Neuronal stem cell (in vitro differentiated cells): Measurements from ENCODE around the gene KCNQ1.

Source experiments
- DNase-seq: peaks from one replicate; pipeline ENCODE4 v3.0.0-alpha.2; 2013; ENCODE audit warnings: low spot score
- H2AFZ ChIP-seq: one replicate; pipeline ENCODE4 v1.6.1; 2013; ENCODE audit warnings: mild to moderate bottlenecking, low read length, inconsistent platforms
- H2AK5ac ChIP-seq: 2 replicates; pipeline ENCODE4 v1.6.1; 2013; ENCODE audit warnings: low read depth, mild to moderate bottlenecking, inconsistent platforms, low read length, moderate library complexity, mixed read lengths
- H2BK120ac ChIP-seq: 2 replicates; pipeline ENCODE4 v1.6.1; 2013; ENCODE audit warnings: low read depth, mild to moderate bottlenecking, inconsistent platforms, low read length, moderate library complexity, mixed read lengths
- H2BK12ac ChIP-seq: one replicate; pipeline ENCODE4 v1.6.1; 2013; ENCODE audit warnings: low read length, inconsistent platforms
- H2BK15ac ChIP-seq: 2 replicates; pipeline ENCODE4 v1.6.1; 2013; ENCODE audit warnings: mild to moderate bottlenecking, low read length, inconsistent platforms, mixed read lengths
- H2BK5ac ChIP-seq: one replicate; pipeline ENCODE4 v1.6.1; 2013; ENCODE audit warnings: inconsistent platforms, mild to moderate bottlenecking, low read length, moderate library complexity
- H3K14ac ChIP-seq: one replicate; pipeline ENCODE4 v1.6.1; 2013; ENCODE audit warnings: low read length, inconsistent platforms
- H3K18ac ChIP-seq: 2 replicates; pipeline ENCODE4 v1.6.1; 2013; ENCODE audit warnings: low read length, inconsistent platforms
- H3K23ac ChIP-seq: 2 replicates; pipeline ENCODE4 v1.6.1; 2013; ENCODE audit warnings: low read depth, mild to moderate bottlenecking, mixed read lengths, low read length, inconsistent platforms; ENCODE audit not compliant: poor library complexity
- H3K27ac ChIP-seq: replicated peaks from 3 replicates; pipeline ENCODE4 v1.5.1; 2013; ENCODE audit warnings: low read length, inconsistent platforms
- H3K27me3 ChIP-seq, 3 experiments: 2 replicates each; pipeline ENCODE4 v1.6.1; 2013; ENCODE audit warnings: low read length in 3 of 3, mild to moderate bottlenecking in 2 of 3, inconsistent platforms in 1 of 3, low read depth in 1 of 3, mixed read lengths in 1 of 3, moderate library complexity in 1 of 3; ENCODE audit not compliant: control insufficient read depth in 3 of 3, insufficient read depth in 3 of 3
- H3K36me3 ChIP-seq, 2 donors: replicated peaks in 1 of 2; 2 replicates each; pipeline ENCODE4 v1.6.1; 2013; ENCODE audit warnings: low read length in 2 of 2; ENCODE audit not compliant: control insufficient read depth in 2 of 2, insufficient read depth in 2 of 2
- H3K4ac ChIP-seq: 2 replicates; pipeline ENCODE4 v1.6.1; 2013; ENCODE audit warnings: inconsistent platforms, mild to moderate bottlenecking, low read length, moderate library complexity
- H3K4me1 ChIP-seq, 2 donors: 1 replicate in 1 of 2; 2 replicates in 1 of 2; pipeline ENCODE4 v1.6.1; 2013; ENCODE audit warnings: low read length in 2 of 2, low read depth in 1 of 2; ENCODE audit not compliant: control insufficient read depth in 2 of 2, insufficient read depth in 1 of 2
- H3K4me2 ChIP-seq: one replicate; pipeline ENCODE4 v1.6.1; 2013; ENCODE audit warnings: mild to moderate bottlenecking, low read length, inconsistent platforms; ENCODE audit not compliant: insufficient read depth, poor library complexity, severe bottlenecking
- H3K4me3 ChIP-seq, 2 donors: 2 replicates each; pipeline ENCODE4 v1.5.1; 2013; ENCODE audit warnings: low read length in 2 of 2, mild to moderate bottlenecking in 2 of 2, inconsistent platforms in 1 of 2, moderate library complexity in 1 of 2
- H3K79me1 ChIP-seq: one replicate; pipeline ENCODE4 v1.6.1; 2013; ENCODE audit warnings: low read depth, mild to moderate bottlenecking, inconsistent platforms, low read length, moderate library complexity
- H3K9ac ChIP-seq: one replicate; pipeline ENCODE4 v1.6.1; 2013; ENCODE audit warnings: mild to moderate bottlenecking, low read depth, low read length, inconsistent platforms; ENCODE audit not compliant: poor library complexity
- H3K9me3 ChIP-seq, 2 donors: replicated peaks in 1 of 2; 2 replicates each; pipeline versions ENCODE3 to v1.6.1; 2013; ENCODE audit warnings: low read length in 2 of 2, mild to moderate bottlenecking in 2 of 2, inconsistent platforms in 1 of 2, low read depth in 1 of 2, mixed read lengths in 1 of 2, moderate library complexity in 1 of 2; ENCODE audit not compliant: control insufficient read depth in 2 of 2, insufficient read depth in 1 of 2
- H4K8ac ChIP-seq: one replicate; pipeline ENCODE4 v1.6.1; 2013; ENCODE audit warnings: low read depth, mild to moderate bottlenecking, inconsistent platforms, low read length, moderate library complexity
- H4K91ac ChIP-seq: one replicate; pipeline ENCODE4 v1.6.1; 2013; ENCODE audit warnings: low read length, low read depth, mild to moderate bottlenecking, inconsistent platforms; ENCODE audit not compliant: poor library complexity
- whole genome bisulfite sequencing, 2 donors: extraction: QIAGEN DNeasy Blood & Tissue Kit; methylation state at CpG; one replicate each; pipeline ENCODE4 v1.1.7; 2013; ENCODE audit warnings: missing lambda C conversion rate in 2 of 2, mixed read lengths in 1 of 2; ENCODE audit not compliant: insufficient read length in 2 of 2, insufficient replicate concordance in 1 of 2; ENCODE audit errors: extremely low coverage in 2 of 2; 5-methylcytosine and 5-hydroxymethylcytosine counted together

The KCNQ1 gene

DNA sequence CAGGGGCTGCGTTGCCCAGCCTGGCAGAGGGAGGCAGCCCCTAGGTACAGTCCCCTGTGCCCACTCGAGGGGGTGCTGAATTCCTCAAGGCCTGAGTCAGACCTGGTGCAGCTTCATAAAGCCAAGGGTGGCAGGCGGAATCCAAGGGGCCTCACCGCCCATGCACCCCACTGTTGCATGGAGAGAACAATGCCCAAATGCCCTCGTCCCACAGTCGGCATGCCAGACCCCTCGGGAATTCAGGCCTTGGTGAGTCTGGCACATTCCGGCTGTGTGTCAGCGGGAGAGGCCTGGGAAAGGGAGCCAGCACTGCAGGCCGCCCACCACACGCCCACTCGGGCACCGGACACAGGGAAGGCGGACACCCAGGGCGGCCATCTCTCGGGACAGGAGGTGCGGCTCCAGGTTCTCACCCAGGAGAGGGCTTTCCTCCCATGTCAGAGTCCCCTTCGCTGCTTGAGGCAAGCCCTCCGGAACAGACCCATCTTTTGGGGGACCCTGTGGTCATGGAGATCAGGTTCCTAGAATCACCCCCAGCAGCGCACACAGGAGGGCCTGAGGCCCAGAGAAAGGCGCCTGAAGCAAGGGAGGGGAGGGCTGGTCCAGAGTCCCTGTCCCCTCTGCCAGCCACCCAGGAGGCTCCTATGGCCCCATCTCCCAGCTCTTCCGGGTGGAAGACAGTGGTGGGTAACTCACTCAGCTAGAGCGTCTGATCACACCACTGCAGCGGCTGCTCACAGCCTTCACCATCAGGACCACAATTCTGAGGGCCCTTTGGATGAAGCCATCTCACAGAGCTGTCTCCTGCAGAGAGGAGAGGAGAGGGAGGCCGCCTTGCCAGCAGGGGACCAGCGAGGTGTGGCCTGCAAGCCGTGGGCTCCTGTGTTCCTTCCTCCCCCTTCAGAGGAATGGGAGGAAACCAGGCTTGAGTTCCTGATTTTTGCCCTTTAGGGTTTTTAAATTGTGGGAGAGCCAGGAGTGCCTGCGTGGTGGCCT is 286.6 kb downstream of the KCNQ1 start:
- Histone ChIP-seq H3K14ac (peak overlapping the region; percentile 64), H3K79me1 (no peaks in the 10 kb centered on the region), H2AK5ac (peak overlapping the region; percentile 95), H4K91ac (no peak overlapping the region), H2BK5ac (peak overlapping the region; percentile 50), H2BK12ac (peak overlapping the region; percentile 46), H3K36me3 (no peaks in the 10 kb centered on the region), H3K4me1 (peaks cover 0 to 15% of the 10 kb centered on the region in 2 donors), H3K18ac (peak overlapping the region; percentile 80), H3K9me3 (peaks cover 0 to 13% of the 10 kb centered on the region in 2 donors), H3K4me2 (no peak overlapping the region), H4K8ac (no peak overlapping the region), H3K27me3 (peaks cover 0 to 57% (median 4%) of the 10 kb centered on the region in 3 experiments), H3K4ac (no peak overlapping the region), H2AFZ (no peak overlapping the region), H3K23ac (peak overlapping the region; percentile 46), H3K9ac (peak overlapping the region; percentile 53), H2BK120ac (peak overlapping the region; percentile 72), H2BK15ac (peak overlapping the region; percentile 97), H3K4me3 (no peak overlapping the region), H3K27ac (no peak overlapping the region)
- no CpG with 5 or more reads among the region's 28 CpGs for WGBS, 2 donors
- no peak for DNase-seq

DNA sequence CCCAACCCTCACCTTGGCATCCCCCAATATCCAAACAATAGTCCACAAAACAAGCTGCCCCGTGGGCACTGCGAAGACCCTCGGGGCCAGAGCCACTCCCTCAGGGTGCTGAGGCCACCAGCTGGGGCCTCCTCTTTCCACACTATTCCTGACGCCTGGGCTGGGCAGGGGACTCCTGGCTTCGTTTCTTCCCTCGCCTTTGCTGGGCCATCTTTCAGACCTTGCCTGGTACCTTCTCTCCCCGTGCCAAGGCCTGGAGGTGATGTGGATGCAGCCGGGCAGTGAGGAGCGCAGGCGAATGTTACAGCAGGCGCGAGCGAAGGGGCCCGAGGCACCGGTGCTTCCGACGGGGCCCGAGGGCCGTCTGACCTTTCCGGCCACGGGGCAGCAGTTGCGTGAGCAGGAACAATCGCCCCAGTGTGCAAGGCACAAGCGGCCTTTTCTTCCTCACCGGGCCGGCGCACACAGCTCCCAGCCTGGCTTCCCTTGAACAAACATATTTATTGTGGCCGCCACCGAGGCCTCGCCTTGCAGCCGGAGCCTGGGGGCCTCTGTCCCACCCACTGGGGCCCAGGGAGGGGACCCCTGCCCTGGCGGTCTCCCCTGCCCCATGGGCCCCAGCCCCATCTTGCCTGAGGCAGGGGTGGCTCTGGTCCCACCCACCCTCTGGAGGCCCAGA is 287.6 kb downstream of the KCNQ1 start:
- Histone ChIP-seq H2BK15ac (peak overlapping the region; percentile 96), H3K27ac (no peak overlapping the region), H3K4ac (no peak overlapping the region), H3K23ac (peak overlapping the region; percentile 87), H2BK12ac (no peak overlapping the region), H2AFZ (no peak overlapping the region), H4K91ac (no peak overlapping the region), H2BK5ac (peak overlapping the region; percentile 50), H3K18ac (peak overlapping the region; percentile 85), H2BK120ac (peak overlapping the region; percentile 72), H4K8ac (peak overlapping the region; percentile 3), H3K9me3 (peaks cover 0 to 6% of the 10 kb centered on the region in 2 donors), H3K4me1 (peaks cover 0 to 15% of the 10 kb centered on the region in 2 donors), H3K9ac (no peak overlapping the region), H3K36me3 (no peaks in the 10 kb centered on the region), H3K4me3 (no peak overlapping the region), H3K4me2 (peak overlapping the region; percentile 11), H3K27me3 (peaks cover 0 to 48% (median 2%) of the 10 kb centered on the region in 3 experiments), H2AK5ac (peak overlapping the region; percentile 95), H3K14ac (peak overlapping the region; percentile 51), H3K79me1 (no peaks in the 10 kb centered on the region)
- no CpG with 5 or more reads among the region's 32 CpGs for WGBS, 2 donors
- no peak for DNase-seq

DNA sequence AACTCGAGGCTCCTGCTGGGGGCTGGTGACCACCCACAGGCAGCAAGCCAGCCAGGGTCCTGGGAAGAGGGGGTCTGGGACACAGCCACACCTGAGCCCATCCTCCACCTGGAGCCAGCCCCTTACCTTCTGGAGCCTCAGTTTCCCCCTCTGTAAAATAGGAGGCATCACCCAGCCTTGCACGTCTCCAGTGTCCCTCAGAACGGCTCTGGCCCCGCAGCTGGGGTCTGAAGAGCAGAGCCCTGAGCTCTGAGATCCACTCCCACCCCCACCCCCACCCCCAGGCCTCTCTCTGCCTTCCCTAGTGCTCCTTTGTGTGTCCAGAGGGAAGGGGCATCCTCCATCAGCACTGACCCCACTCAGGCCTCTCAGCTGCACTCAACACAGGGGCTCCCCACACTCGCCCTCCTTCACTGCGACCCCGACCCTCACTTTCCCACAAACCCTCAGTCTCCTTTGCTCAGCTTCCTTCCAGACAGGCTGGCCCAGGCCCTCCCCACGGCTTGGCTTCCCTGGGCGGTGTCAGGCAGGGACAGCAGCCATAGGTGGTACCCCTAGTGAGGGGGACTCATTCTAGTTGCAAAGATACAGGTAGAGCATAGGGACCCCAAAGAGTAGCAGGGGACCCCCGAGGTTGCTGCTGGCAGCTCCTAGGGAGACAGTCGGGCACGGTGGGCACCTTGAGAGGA is 288.3 kb downstream of the KCNQ1 start:
- Histone ChIP-seq H3K36me3 (no peaks in the 10 kb centered on the region), H3K4me2 (no peak overlapping the region), H2BK15ac (peak overlapping the region; percentile 96), H3K9ac (no peak overlapping the region), H3K4me1 (peaks cover 0 to 15% of the 10 kb centered on the region in 2 donors), H2BK120ac (no peak overlapping the region), H2AFZ (no peak overlapping the region), H3K27me3 (peaks cover 0 to 41% (median 2%) of the 10 kb centered on the region in 3 experiments), H4K8ac (no peak overlapping the region), H2BK5ac (peak overlapping the region; percentile 24), H3K18ac (peak overlapping the region; percentile 85), H2AK5ac (peak overlapping the region; percentile 11), H2BK12ac (no peak overlapping the region), H3K27ac (no peak overlapping the region), H3K79me1 (no peaks in the 10 kb centered on the region), H3K4me3 (no peak overlapping the region), H3K23ac (no peak overlapping the region), H3K9me3 (peaks cover 0 to under 1% of the 10 kb centered on the region in 2 donors), H4K91ac (no peak overlapping the region), H3K14ac (peak overlapping the region; percentile 51), H3K4ac (no peak overlapping the region)
- no CpG with 5 or more reads among the region's 12 CpGs for WGBS, 2 donors
- DNase-seq: no peak
